SK-N-MC (cell line): ENCODE measurements around the gene HTATSF1.

Experiments used
- DNase-seq: peaks from one replicate; pipeline ENCODE4 v3.0.0-alpha.2; 2011; ENCODE audit warnings: low read depth, low spot score
- H3K27ac ChIP-seq: fragments of 200-600 bp; sonication (generic); 2 replicates; pipeline ENCODE4 v1.5.1; 2016; ENCODE audit warnings: mixed run types
- H3K36me3 ChIP-seq: fragments of 200-600 bp; sonication (generic); 2 replicates; pipeline ENCODE4 v1.6.1; 2017; ENCODE audit warnings: antibody characterized with exemption, low read length, mixed read lengths; ENCODE audit not compliant: insufficient read depth
- H3K4me3 ChIP-seq: fragments of 200-600 bp; sonication (generic); 2 replicates; pipeline ENCODE4 v1.5.1; 2016
- H3K9ac ChIP-seq: fragments of 200-600 bp; sonication (generic); 2 replicates; pipeline ENCODE4 v1.8.0; 2017; ENCODE audit warnings: mixed run types, mixed read lengths; ENCODE audit not compliant: insufficient read length
- H3K9me3 ChIP-seq: fragments of 200-600 bp; sonication (generic); 2 replicates; pipeline ENCODE4 v1.6.1; 2017; ENCODE audit warnings: low read depth, mild to moderate bottlenecking, antibody characterized with exemption, low read length, moderate library complexity, mixed read lengths
- EZH2 ChIP-seq: fragments of 200-600 bp; sonication (generic); IDR thresholded peaks from one replicate; pipeline ENCODE4 v1.6.1; 2017; ENCODE audit warnings: antibody characterized with exemption
- FOXP2 ChIP-seq: optimal IDR thresholded peaks from 2 replicates; pipeline ENCODE3; 2011; ENCODE audit warnings: mild to moderate bottlenecking, moderate library complexity; ENCODE audit not compliant: insufficient read depth; ENCODE audit errors: extremely low read length, control extremely low read depth
- POLR2AphosphoS5 ChIP-seq: IDR thresholded peaks from 2 replicates; pipeline ENCODE4 v1.6.1; 2012; ENCODE audit warnings: mild to moderate bottlenecking, low read depth, low read length, borderline replicate concordance

Gene HTATSF1

GRCh38 chrX:136457303-136457917 is 40.0 kb upstream of the HTATSF1 start:
- Histone ChIP-seq H3K9me3 (no peaks in the 10 kb centered on the region), H3K9ac (no peak overlapping the region), H3K36me3 (no peaks in the 10 kb centered on the region), H3K4me3 (no peak overlapping the region), H3K27ac (no peak overlapping the region)
- DNase-seq = no peak
- TF ChIP-seq POLR2AphosphoS5 (no peak), EZH2 (no peak)

- no peak overlapping the region for H3K9ac ChIP-seq
- no peak overlapping the region for H3K27ac ChIP-seq
- no peaks in the 10 kb centered on the region for H3K9me3 ChIP-seq
- H3K4me3 ChIP-seq = no peak overlapping the region
- no peaks in the 10 kb centered on the region for H3K36me3 ChIP-seq
- DNase-seq = no peak
- TF ChIP-seq POLR2AphosphoS5 (no peak), FOXP2 (no peak), EZH2 (no peak)
Observed at GRCh38 chrX:136464589-136464988, 32.8 kb upstream of the HTATSF1 start.

DNA sequence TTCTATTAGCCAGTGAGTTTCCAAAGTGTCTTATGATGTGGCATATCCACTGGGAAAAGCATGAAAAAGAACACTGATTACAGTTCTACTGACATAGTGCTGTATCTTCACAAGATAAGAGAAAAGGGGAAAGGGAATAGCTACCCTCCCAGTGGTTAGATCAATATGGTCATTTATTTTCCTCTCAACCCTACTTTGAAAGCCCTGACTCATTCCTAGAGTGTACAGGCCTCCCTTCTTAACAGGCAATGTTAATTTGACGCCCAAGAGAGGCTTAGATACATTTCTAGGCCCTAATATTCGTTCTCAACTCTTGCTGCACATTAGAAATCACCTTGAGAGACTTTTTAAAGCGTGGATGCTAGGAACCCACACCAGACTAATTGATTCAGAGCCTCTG is 30.1 kb upstream of the HTATSF1 start:
- H3K9ac ChIP-seq = no peak overlapping the region
- no peak overlapping the region for H3K27ac ChIP-seq
- no peaks in the 10 kb centered on the region for H3K36me3 ChIP-seq
- TF ChIP-seq FOXP2 (no peak), EZH2 (no peak), POLR2AphosphoS5 (no peak)
- no peak overlapping the region for H3K4me3 ChIP-seq
- DNase-seq = no peak
- no peaks in the 10 kb centered on the region for H3K9me3 ChIP-seq

GRCh38 chrX:136468391-136469103 is 28.8 kb upstream of the HTATSF1 start:
- no peaks in the 10 kb centered on the region for H3K9me3 ChIP-seq
- H3K4me3 ChIP-seq = no peak overlapping the region
- H3K36me3 ChIP-seq = no peaks in the 10 kb centered on the region
- TF ChIP-seq FOXP2 (no peak), POLR2AphosphoS5 (no peak), EZH2 (no peak)
- DNase-seq = no peak
- H3K27ac ChIP-seq = no peak overlapping the region
- no peak overlapping the region for H3K9ac ChIP-seq

DNA sequence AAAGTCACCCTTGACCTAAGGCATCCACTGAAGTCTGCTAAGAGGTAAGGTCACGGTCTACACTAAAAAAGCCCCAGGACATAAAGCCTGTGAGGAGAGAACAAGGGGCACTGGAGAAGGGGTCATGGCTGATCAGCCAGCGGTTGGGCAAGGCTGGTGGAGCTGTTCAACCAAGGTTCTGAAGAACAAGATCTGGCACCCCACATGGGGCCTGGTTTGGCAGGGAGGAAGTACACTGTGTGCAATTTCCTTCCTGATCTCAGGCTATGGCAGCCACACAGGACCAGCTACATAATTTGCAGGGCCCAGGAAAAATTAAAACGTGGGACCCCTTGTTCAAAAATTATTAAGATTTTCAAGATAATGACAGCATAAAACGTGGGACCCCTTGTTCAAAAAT is 23.7 kb upstream of the HTATSF1 start:
- no peak overlapping the region for H3K27ac ChIP-seq
- no peaks in the 10 kb centered on the region for H3K36me3 ChIP-seq
- no peaks in the 10 kb centered on the region for H3K9me3 ChIP-seq
- no peak for DNase-seq
- H3K4me3 ChIP-seq = no peak overlapping the region
- TF ChIP-seq POLR2AphosphoS5 (no peak), EZH2 (no peak), FOXP2 (no peak)
- no peak overlapping the region for H3K9ac ChIP-seq

- TF ChIP-seq POLR2AphosphoS5 (no peak), FOXP2 (no peak), EZH2 (no peak)
- DNase-seq = no peak
- no peak overlapping the region for H3K27ac ChIP-seq
- no peak overlapping the region for H3K9ac ChIP-seq
- H3K9me3 ChIP-seq = no peaks in the 10 kb centered on the region
- H3K4me3 ChIP-seq = no peak overlapping the region
- no peaks in the 10 kb centered on the region for H3K36me3 ChIP-seq
Observed at GRCh38 chrX:136475236-136475635, 22.2 kb upstream of the HTATSF1 start.

- TF ChIP-seq POLR2AphosphoS5 = no peak
- no peak for TF ChIP-seq EZH2
- no peak for TF ChIP-seq FOXP2
- Histone ChIP-seq H3K9me3 (no peaks in the 10 kb centered on the region), H3K4me3 (no peak overlapping the region), H3K36me3 (no peaks in the 10 kb centered on the region), H3K9ac (no peak overlapping the region), H3K27ac (no peak overlapping the region)
- DNase-seq = no peak
Observed at GRCh38 chrX:136476501-136476900, 20.9 kb upstream of the HTATSF1 start.

DNA sequence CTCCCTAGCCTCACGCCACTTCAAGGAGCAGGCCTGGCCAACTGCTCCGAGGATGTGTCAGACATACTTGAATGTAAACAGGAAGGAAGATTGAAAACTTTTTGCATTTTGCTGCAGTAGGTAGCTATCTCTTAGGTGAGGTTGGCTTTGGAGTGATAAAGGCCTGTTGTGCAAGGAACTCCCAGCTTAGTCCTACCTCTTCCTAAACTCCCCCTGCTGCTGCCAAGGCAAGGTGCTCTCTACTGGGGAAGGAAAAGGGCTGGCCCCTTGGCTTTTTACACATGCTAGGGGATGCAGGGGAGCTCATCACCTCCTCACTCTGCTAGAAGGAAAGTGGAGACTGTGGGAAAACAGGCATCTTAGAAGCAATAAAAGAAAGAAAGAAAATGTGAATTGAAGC is 20.4 kb upstream of the HTATSF1 start:
- H3K36me3 ChIP-seq = no peaks in the 10 kb centered on the region
- DNase-seq = no peak
- H3K27ac ChIP-seq = no peak overlapping the region
- no peak overlapping the region for H3K9ac ChIP-seq
- no peak for TF ChIP-seq POLR2AphosphoS5
- TF ChIP-seq EZH2 = no peak
- no peak for TF ChIP-seq FOXP2
- H3K4me3 ChIP-seq = no peak overlapping the region
- no peaks in the 10 kb centered on the region for H3K9me3 ChIP-seq
